Esophagus muscularis mucosa (tissue), 4 donors: ENCODE measurements around the gene PPP1R3D.

ENCODE experiments used
- CTCF ChIP-seq, 3 experiments: fragments of 200-600 bp in 2 of 3; fragments of 450-650 bp in 1 of 3; sonication (generic) in 2 of 3; IDR thresholded peaks; one replicate each; pipeline ENCODE4 v1.5.1; 2017 to 2019; ENCODE audit warnings: antibody characterized with exemption in 3 of 3, mild to moderate bottlenecking in 2 of 3, moderate library complexity in 1 of 3
- EP300 ChIP-seq: sonication (generic); formaldehyde crosslinking; IDR thresholded peaks from one replicate; pipeline ENCODE4 v1.6.1; 2017; ENCODE audit warnings: antibody characterized with exemption
- POLR2A ChIP-seq: fragments of 450-650 bp; IDR thresholded peaks from one replicate; pipeline ENCODE4 v1.6.1; 2017; ENCODE audit warnings: antibody characterized with exemption, moderate library complexity, mild to moderate bottlenecking, low read depth
- POLR2AphosphoS5 ChIP-seq, 2 donors: sonication (generic); formaldehyde crosslinking; IDR thresholded peaks; one replicate each; pipeline ENCODE4 v1.6.1; 2017; ENCODE audit warnings: antibody characterized with exemption in 2 of 2

- TF ChIP-seq POLR2A (no peak), CTCF (IDR thresholded peaks at IDR 0.05) (no peak), POLR2AphosphoS5 (IDR thresholded peaks at IDR 0.05) (no peak), EP300 (no peak)
Measured at GRCh38 chr20:59983076-59983475, 43.0 kb upstream of the PPP1R3D start.
